ENCODE data around the gene BCAS3.

DNA sequence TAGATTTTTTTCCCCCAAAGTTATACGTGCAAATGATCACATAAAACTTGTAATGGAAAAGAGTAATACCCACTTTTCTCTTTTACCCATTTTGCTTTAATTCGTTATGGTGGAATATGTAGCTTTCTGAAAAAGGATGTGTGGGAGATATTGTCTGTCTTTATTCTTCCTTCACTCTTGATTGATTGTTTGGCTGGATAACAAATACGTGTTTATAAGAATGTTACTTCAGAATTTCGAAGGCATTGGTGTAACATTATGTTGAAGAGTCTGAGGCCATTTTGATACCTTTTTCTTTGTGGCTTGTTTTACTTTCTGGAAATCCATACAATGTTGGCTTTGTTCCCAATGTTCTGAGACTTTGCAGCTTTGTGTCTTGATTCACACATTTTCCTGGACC lies 71.4 kb downstream of the BCAS3 start:
- no peak for TF ChIP-seq POLR2A (IDR thresholded peaks at IDR 0.05)
- TF ChIP-seq, protein P1, sequence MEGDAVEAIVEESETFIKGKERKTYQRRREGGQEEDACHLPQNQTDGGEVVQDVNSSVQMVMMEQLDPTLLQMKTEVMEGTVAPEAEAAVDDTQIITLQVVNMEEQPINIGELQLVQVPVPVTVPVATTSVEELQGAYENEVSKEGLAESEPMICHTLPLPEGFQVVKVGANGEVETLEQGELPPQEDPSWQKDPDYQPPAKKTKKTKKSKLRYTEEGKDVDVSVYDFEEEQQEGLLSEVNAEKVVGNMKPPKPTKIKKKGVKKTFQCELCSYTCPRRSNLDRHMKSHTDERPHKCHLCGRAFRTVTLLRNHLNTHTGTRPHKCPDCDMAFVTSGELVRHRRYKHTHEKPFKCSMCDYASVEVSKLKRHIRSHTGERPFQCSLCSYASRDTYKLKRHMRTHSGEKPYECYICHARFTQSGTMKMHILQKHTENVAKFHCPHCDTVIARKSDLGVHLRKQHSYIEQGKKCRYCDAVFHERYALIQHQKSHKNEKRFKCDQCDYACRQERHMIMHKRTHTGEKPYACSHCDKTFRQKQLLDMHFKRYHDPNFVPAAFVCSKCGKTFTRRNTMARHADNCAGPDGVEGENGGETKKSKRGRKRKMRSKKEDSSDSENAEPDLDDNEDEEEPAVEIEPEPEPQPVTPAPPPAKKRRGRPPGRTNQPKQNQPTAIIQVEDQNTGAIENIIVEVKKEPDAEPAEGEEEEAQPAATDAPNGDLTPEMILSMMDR (IDR thresholded peaks at IDR 0.05): no peak

Measured in lower leg skin (tissue), 3 donors.